ENCODE measurements around the gene GALM. TPM values are rescaled to one million over a fixed set of nuclear protein-coding genes. Genes with fewer than 3 reads are reported as not detected.

GALM gene
- total RNA-seq: 21.2 and 32.6 TPM in 2 replicates

DNA sequence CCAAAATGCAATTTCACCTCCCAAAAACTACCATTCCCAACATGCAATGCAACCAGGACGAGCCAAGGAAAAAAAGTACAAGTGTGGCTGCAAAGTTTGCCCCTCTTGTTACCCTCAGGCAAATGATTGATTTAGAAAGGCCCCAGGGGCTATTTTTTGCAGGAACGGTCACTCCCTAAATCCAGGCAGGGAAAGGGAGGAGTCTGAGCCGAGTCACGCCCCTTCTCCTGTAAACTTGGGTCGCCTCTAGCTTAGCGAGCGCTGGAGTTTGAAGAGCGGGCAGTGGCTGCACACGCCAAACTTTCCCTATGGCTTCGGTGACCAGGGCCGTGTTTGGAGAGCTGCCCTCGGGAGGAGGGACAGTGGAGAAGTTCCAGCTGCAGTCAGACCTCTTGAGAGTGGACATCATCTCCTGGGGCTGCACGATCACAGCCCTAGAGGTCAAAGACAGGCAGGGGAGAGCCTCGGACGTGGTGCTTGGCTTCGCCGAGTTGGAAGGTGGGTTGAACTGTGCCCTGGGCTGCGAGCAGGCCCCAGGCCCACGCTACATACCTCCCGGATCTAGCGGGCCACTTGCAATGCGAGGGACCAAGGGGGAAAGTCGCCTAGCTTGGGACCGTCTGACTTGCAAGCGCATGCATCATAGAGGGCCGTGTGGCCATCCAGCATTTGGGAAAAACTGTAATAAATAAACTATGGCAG lies at the start of gene GALM:
GALM (plus strand) TSS at position 261 of the 702 bp plus-strand sequence; CDS start at position 309, 48 bp downstream.

DNA sequence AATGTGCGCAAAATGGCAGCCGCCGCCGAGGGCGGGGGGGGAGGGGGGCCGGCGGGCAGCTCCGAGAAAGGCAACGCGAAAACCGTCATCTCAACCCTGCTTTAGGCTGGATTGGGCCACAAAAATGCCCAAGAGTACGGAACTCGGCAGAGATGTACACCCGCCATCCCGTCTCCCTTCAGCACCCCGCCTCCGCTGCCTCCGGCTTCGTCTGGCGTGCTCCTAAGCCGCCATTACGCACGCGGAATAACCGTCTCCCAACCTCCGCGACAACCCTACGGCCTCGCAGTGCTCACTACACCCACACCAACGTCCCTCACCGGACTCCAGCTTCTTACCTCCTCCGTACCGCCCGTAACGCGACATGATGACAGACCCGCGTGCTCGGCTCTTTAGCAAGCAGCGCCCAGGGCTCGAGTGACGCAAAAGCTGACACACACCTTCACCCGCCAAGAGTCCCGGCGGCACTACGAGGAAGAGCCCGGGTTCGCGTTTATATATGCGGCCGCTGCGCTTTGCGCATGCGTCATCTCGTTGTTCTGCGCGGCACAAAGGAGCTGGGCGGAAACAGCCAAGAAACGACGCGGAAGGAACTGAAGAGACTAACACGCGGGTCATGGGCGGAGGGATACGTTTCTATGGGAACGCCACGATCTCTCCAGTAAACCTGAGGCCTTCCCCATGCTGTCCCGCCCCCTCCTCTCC lies 85.1 kb downstream of the GALM start, which contains the start of gene SRSF7:
SRSF7 (minus strand) TSS at position 471 of the 705 bp plus-strand sequence; CDS start at position 366, 105 bp downstream.

Other genes starting within 250 kb of the GALM start
- gene HNRNPLL, start 63.2 kb upstream of the GALM start, total RNA-seq: 51.0 and 52.2 TPM in 2 replicates
- gene SRSF7, start 85.2 kb downstream of the GALM start, total RNA-seq: 207 and 285 TPM in 2 replicates
- 15.6 and 18.5 TPM in 2 replicates for gene GEMIN6, start 112.1 kb downstream of the GALM start, total RNA-seq
- 29.5 and 38.0 TPM in 2 replicates for gene DHX57, start 209.8 kb downstream of the GALM start, total RNA-seq
- 15.0 and 15.5 TPM in 2 replicates for gene MORN2, start 209.9 kb downstream of the GALM start, total RNA-seq
- gene ARHGEF33, start 223.8 kb downstream of the GALM start, total RNA-seq: 0.22 and 1.5 TPM in 2 replicates

Data from uterine smooth muscle cell (primary cell).